Ascending aorta (tissue), 2 donors: ENCODE data around the gene SAMD4B. TPM values are rescaled to one million over a fixed set of nuclear protein-coding genes. Genes with fewer than 3 reads are reported as not detected.
"Not testable (repeated sequence)": the region's sequence is repeated elsewhere in the genome, so short reads cannot be mapped to it uniquely, and the experiment has no call there.

Experiments
- DNase-seq, 2 donors: peaks; one replicate each; pipeline ENCODE4 v3.0.0-alpha.2; 2019; ENCODE audit warnings: low spot score in 2 of 2
- H3K27ac ChIP-seq, 2 donors: fragments of 200-600 bp; sonication (generic); one replicate each; pipeline ENCODE4 v1.5.1; 2016 to 2017; ENCODE audit warnings: mild to moderate bottlenecking in 1 of 2
- H3K27me3 ChIP-seq: fragments of 200-600 bp; sonication (generic); one replicate; pipeline ENCODE4 v1.5.1; 2017
- H3K36me3 ChIP-seq, 2 donors: fragments of 200-600 bp; sonication (generic); one replicate each; pipeline ENCODE4 v1.5.1; 2016
- H3K4me1 ChIP-seq, 2 donors: fragments of 200-600 bp; sonication (generic); one replicate each; pipeline ENCODE4 v1.5.1; 2016 to 2017; ENCODE audit warnings: mild to moderate bottlenecking in 1 of 2
- H3K4me3 ChIP-seq, 2 donors: fragments of 200-600 bp; sonication (generic); one replicate each; pipeline ENCODE4 v1.5.1; 2016 to 2017; ENCODE audit warnings: mild to moderate bottlenecking in 1 of 2
- H3K9me3 ChIP-seq, 2 donors: fragments of 200-600 bp; sonication (generic); one replicate each; pipeline ENCODE4 v1.5.1; 2016
- CTCF ChIP-seq, 3 experiments: fragments of 200-600 bp in 2 of 3; fragments of 450-650 bp in 1 of 3; sonication (generic) in 2 of 3; IDR thresholded peaks; one replicate each; pipeline ENCODE4 v1.5.1; 2016 to 2019; ENCODE audit warnings: antibody characterized with exemption in 3 of 3, mild to moderate bottlenecking in 1 of 3, moderate library complexity in 1 of 3
- intact Hi-C: fragments of 100-400 bp; cut with DNase I; formaldehyde crosslinking; loops from one replicate; pipeline ENCODE4 v1.15.1; 2023
- total RNA-seq: library from RNA; depleted of rRNA; stranded (reverse); fragments of >200 nt; gene quantifications from one replicate; pipeline ENCODE4 v1.1.0, GENCODE V29; 2016

Gene SAMD4B
- total RNA-seq, 1 donor from 2014 or later: 358 TPM

DNA sequence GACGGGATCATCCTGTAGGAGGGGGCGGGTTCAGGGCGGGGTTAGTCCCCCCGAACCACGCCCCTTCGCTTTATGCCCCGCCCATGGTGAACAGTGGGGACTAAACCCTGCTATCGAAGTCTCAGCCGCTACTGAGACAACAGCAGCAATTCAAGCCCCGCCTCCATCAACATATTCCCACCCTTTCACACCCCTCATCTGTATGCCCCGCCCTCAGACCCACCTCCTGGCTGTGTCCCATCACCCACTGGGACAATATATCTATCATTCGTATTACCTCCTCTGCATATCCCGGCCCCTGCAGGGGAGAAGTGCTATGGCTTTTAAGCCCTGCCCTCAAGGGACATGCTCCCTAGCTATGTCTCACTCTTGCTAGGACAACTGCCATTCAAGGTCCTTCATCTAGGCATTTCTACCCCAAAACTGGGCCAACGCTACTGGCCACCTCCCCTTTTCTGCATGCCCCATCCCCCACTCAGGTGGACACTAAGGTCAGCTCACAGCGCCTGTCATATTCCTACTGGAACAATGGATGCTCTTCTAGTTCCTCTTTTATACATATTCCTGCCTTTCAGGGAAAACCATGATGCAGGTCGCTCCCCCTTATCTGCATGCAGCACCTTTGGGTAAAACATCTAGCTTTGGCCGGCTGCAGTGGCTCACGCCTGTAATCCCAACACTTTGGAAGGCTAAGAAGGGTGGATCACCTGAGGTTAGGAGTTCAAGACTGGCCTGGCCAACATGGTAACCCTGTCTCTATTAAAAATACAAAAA is 33.5 kb upstream of the SAMD4B start:
- no peaks in the 10 kb centered on the region for H3K36me3 ChIP-seq
- intact Hi-C loops: no loop called here
- H3K27me3 ChIP-seq: peaks cover 7% of the 10 kb centered on the region
- no peaks in the 10 kb centered on the region for H3K4me1 ChIP-seq
- DNase-seq: no peak
- no peak overlapping the region for H3K4me3 ChIP-seq
- no peak overlapping the region for H3K27ac ChIP-seq
- no peak for TF ChIP-seq CTCF (IDR thresholded peaks at IDR 0.05)
- no peaks in the 10 kb centered on the region for H3K9me3 ChIP-seq

DNA sequence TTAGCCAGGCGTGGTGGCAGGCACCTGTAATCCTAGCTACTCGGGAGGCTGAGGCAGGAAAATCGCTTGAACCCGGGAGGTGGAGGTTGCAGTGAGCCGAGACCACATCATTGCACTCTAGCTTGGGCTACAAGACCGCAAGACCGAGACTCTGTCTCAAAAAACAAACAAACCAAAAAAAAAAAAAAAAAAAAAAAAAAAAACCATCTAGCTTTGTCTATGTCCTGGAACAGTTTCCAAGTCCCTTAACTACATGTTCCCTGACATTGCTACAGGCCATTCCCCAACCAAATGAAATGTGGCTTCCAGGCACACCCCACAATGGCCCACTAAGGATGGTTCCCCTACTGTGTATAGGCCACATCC is 32.9 kb upstream of the SAMD4B start:
- H3K9me3 ChIP-seq, H3K36me3 ChIP-seq, H3K4me3 ChIP-seq, H3K27me3 ChIP-seq, H3K27ac ChIP-seq, DNase-seq, H3K4me1 ChIP-seq, intact Hi-C loops: not testable (repeated sequence)

DNA sequence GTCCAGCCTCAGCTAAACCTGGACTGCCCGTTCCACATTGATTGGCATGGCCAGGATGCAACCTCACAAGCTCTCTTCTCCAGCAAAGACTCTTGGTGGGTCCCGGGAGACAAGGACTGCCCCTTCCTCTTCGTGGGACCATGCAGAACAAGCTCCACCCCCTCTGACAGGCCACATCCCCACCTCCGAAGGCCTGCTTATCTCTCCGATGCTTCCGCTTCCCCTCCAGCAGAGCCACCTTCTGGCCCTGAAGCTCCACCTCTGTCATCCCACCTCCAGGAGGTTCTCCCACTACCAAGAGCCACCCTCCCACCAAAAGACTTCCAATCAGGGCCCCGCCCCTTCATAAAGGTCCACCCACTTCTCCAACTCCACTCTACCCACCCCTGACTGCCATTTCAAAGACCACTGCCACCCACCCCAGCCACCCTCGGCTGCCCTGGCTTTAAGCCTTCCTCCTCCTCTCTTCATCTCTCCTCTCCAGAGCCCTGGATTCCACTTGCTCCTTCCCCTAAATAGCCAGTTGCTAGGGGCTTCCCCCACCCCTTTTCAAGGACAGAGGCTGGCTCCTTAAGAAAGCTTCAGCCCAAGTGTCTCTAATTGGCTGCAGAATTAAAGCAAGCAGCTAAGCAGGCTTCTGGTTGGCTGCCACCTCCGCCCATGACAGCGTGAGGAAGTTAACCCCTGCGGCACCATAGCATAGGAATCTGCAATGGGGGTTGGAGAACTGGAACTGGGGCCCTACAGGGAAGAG is 31.5 kb upstream of the SAMD4B start:
- peaks cover 7% of the 10 kb centered on the region for H3K27me3 ChIP-seq
- H3K27ac ChIP-seq: no peak overlapping the region
- no peak for DNase-seq
- TF ChIP-seq CTCF (IDR thresholded peaks at IDR 0.05): no peak
- H3K36me3 ChIP-seq: peaks cover 0 to 4% of the 10 kb centered on the region in 2 donors
- no peaks in the 10 kb centered on the region for H3K4me1 ChIP-seq
- H3K9me3 ChIP-seq: no peaks in the 10 kb centered on the region
- intact Hi-C loops: no loop called here
- no peak overlapping the region for H3K4me3 ChIP-seq

- Histone ChIP-seq H3K4me3 (no peak overlapping the region), H3K9me3 (no peaks in the 10 kb centered on the region), H3K27ac (no peak overlapping the region), H3K27me3 (no peaks in the 10 kb centered on the region), H3K4me1 (no peaks in the 10 kb centered on the region), H3K36me3 (peaks cover 0 to 4% of the 10 kb centered on the region in 2 donors)
- TF ChIP-seq CTCF (IDR thresholded peaks at IDR 0.05): no peak
- intact Hi-C loops: no loop called here
- DNase-seq: no peak
Observed at GRCh38 chr19:39314016-39314728, 28.0 kb upstream of the SAMD4B start.

DNA sequence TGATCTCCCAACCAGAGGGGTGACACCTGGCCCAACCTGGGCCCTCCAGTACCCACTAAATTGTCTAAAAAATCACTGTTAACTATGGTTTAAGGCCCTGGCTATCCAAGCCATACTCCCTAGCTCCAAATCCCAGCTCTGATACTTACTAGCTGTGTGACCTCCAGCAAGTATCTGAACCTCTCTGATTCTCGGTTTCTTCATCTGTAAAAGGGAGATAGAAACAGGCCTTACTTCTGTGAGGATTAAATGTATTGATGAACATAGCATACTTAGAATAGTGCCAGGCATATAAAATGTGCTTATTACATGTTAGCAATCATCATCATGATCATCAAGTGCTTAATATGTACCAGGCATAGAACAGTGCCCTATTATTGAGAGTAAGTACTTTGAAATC is 26.3 kb upstream of the SAMD4B start:
- no peak for TF ChIP-seq CTCF (IDR thresholded peaks at IDR 0.05)
- peaks cover 0 to 4% of the 10 kb centered on the region in 2 donors for H3K36me3 ChIP-seq
- H3K27me3 ChIP-seq: no peaks in the 10 kb centered on the region
- H3K9me3 ChIP-seq: no peaks in the 10 kb centered on the region
- no peak overlapping the region for H3K4me3 ChIP-seq
- peaks cover 4% of the 10 kb centered on the region in 2 donors for H3K4me1 ChIP-seq
- no peak for DNase-seq
- no peak overlapping the region for H3K27ac ChIP-seq
- intact Hi-C loops: no loop called here
